GM11168 (cell line): ENCODE data around the gene PTPRN2.

Source experiments
- in situ Hi-C: fragments of 300-500 bp; cut with MboI; formaldehyde crosslinking; loops from one replicate; pipeline ENCODE4 v1.12.0; 2022; ENCODE audit warnings: low sequenced_read_pairs; ENCODE audit not compliant: unreplicated experiment

The PTPRN2 gene

GRCh38 chr7:157542068-157543021, 1045.3 kb downstream of the PTPRN2 start:
- in situ Hi-C loops: no loop called here

GRCh38 chr7:157541295-157542067, 1046.1 kb downstream of the PTPRN2 start:
- in situ Hi-C loops: no loop called here

- in situ Hi-C loops: no loop called here
Observed at GRCh38 chr7:157540606-157541294, 1046.9 kb downstream of the PTPRN2 start.

- in situ Hi-C loops: no loop called here
Observed at GRCh38 chr7:157540020-157540419, 1047.6 kb downstream of the PTPRN2 start.

GRCh38 chr7:157539521-157539920, 1048.1 kb downstream of the PTPRN2 start:
- in situ Hi-C loops: no loop called here

- in situ Hi-C loops: no loop called here
Observed at GRCh38 chr7:157538735-157539134, 1048.9 kb downstream of the PTPRN2 start.

- in situ Hi-C loops: no loop called here
Observed at GRCh38 chr7:157538321-157538720, 1049.3 kb downstream of the PTPRN2 start.

- in situ Hi-C loops: no loop called here
Observed at GRCh38 chr7:157537056-157537455, 1050.6 kb downstream of the PTPRN2 start.

GRCh38 chr7:157532068-157532467, 1055.6 kb downstream of the PTPRN2 start:
- in situ Hi-C loops: no loop called here

GRCh38 chr7:157529768-157530560, 1057.7 kb downstream of the PTPRN2 start:
- in situ Hi-C loops: no loop called here

GRCh38 chr7:157528785-157529341, 1058.8 kb downstream of the PTPRN2 start:
- in situ Hi-C loops: no loop called here

GRCh38 chr7:157527686-157528085, 1059.9 kb downstream of the PTPRN2 start:
- in situ Hi-C loops: no loop called here

- in situ Hi-C loops: no loop called here
Observed at GRCh38 chr7:157526913-157527634, 1060.5 kb downstream of the PTPRN2 start.

- in situ Hi-C loops: no loop called here
Observed at GRCh38 chr7:157526005-157526912, 1061.4 kb downstream of the PTPRN2 start.

- in situ Hi-C loops: no loop called here
Observed at GRCh38 chr7:157525491-157525915, 1062.1 kb downstream of the PTPRN2 start.

GRCh38 chr7:157524731-157525130, 1062.9 kb downstream of the PTPRN2 start:
- in situ Hi-C loops: no loop called here

GRCh38 chr7:157523766-157524421, 1063.7 kb downstream of the PTPRN2 start:
- in situ Hi-C loops: no loop called here
